ENCODE data around the gene LORICRIN. TPM values are rescaled to one million over a fixed set of nuclear protein-coding genes. Genes with fewer than 3 reads are reported as not detected.

LORICRIN gene
- total and polyA plus RNA-seq, 4 donors: not detected

DNA sequence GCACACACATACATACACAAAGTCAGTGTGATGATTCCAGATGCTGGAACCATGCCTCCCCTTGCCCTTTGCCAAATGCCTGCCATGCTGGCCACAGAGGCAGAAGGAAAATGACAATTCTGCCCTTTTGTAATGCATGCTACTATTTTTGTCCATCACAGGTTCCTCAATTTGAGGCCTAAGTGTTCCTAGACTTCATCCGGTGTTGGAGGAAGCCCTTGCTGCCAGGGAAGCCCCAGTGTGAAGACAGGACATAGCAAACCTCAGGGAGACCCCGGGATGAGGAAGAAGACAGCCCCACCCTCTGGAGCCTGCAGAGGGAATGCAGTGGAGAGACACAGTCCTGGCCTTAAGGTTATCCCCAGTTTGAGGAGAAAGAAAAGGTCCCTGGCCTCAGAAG is 27.7 kb upstream of the LORICRIN start:
- 61% methylated on average over 2 of the region's 2 CpGs for WGBS
- no peak overlapping the region for H3K9ac ChIP-seq (ENCODE audit: low read depth in 1 of 2, low read length in 2 of 2)
- no peaks in the 10 kb centered on the region for H3K9me3 ChIP-seq (ENCODE audit: control insufficient read depth in 4 of 4, low read length in 3 of 4)
- no peak for TF ChIP-seq TAF1 (conservative IDR thresholded peaks at IDR 0.05)
- TF ChIP-seq FOXA2 (IDR thresholded peaks at IDR 0.05): no peak
- TF ChIP-seq ZBTB33 (IDR thresholded peaks at IDR 0.05): no peak
- TF ChIP-seq NR2F2 (IDR thresholded peaks at IDR 0.05): no peak
- TF ChIP-seq HNF4G (IDR thresholded peaks at IDR 0.05): no peak
- TF ChIP-seq RAD21 (IDR thresholded peaks at IDR 0.05): no peak
- no peak for TF ChIP-seq SP1 (IDR thresholded peaks at IDR 0.05)
- TF ChIP-seq HNF4A (conservative IDR thresholded peaks at IDR 0.05): no peak
- no peak for TF ChIP-seq FOXA1 (IDR thresholded peaks at IDR 0.05)
- no peak for TF ChIP-seq JUND (IDR thresholded peaks at IDR 0.05)
- no peak for TF ChIP-seq EGR1 (IDR thresholded peaks at IDR 0.05; ENCODE audit: low read depth in 2 of 2)
- TF ChIP-seq YY1 (IDR thresholded peaks at IDR 0.05): no peak
- TF ChIP-seq, protein P1, sequence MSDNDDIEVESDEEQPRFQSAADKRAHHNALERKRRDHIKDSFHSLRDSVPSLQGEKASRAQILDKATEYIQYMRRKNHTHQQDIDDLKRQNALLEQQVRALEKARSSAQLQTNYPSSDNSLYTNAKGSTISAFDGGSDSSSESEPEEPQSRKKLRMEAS (IDR thresholded peaks at IDR 0.05): no peak
- H3K4me1 ChIP-seq (ENCODE audit: control insufficient read depth in 4 of 4, insufficient read depth in 4 of 4, low read length in 3 of 4): no peaks in the 10 kb centered on the region
- H3K36me3 ChIP-seq (ENCODE audit: control insufficient read depth in 4 of 4, insufficient read depth in 3 of 4, low read depth in 1 of 4, low read length in 3 of 4): no peaks in the 10 kb centered on the region
- no peak overlapping the region for H3K4me3 ChIP-seq (ENCODE audit: low read depth in 1 of 3, low read length in 3 of 3)
- DNase-seq (ENCODE audit: low spot score): no peak
- H3K27ac ChIP-seq (ENCODE audit: low read depth in 1 of 2, low read length in 2 of 2): no peak overlapping the region
- H3K27me3 ChIP-seq (ENCODE audit: control insufficient read depth in 4 of 4, insufficient read depth in 4 of 4, low read length in 3 of 4): peaks cover 0 to 2% (median 0%) of the 10 kb centered on the region in 4 donors

- H3K4me1 ChIP-seq (ENCODE audit: control insufficient read depth in 4 of 4, insufficient read depth in 4 of 4, low read length in 3 of 4): no peaks in the 10 kb centered on the region
- no peaks in the 10 kb centered on the region for H3K36me3 ChIP-seq (ENCODE audit: control insufficient read depth in 4 of 4, insufficient read depth in 3 of 4, low read depth in 1 of 4, low read length in 3 of 4)
- H3K9me3 ChIP-seq (ENCODE audit: control insufficient read depth in 4 of 4, low read length in 3 of 4): no peaks in the 10 kb centered on the region
- H3K27ac ChIP-seq (ENCODE audit: low read depth in 1 of 2, low read length in 2 of 2): no peak overlapping the region
- DNase-seq (ENCODE audit: low spot score): no peak
- no peak overlapping the region for H3K9ac ChIP-seq (ENCODE audit: low read depth in 1 of 2, low read length in 2 of 2)
- TF ChIP-seq, protein P1 (IDR thresholded peaks at IDR 0.05): no peak
- TF ChIP-seq EGR1 (IDR thresholded peaks at IDR 0.05; ENCODE audit: low read depth in 2 of 2): no peak
- no peak for TF ChIP-seq CTCF (IDR thresholded peaks at IDR 0.05; ENCODE audit: low read depth, low read length, missing input control)
- no peak for TF ChIP-seq HNF4G (IDR thresholded peaks at IDR 0.05)
- TF ChIP-seq NR2F2 (IDR thresholded peaks at IDR 0.05): no peak
- TF ChIP-seq REST (IDR thresholded peaks at IDR 0.05): no peak
- no peak for TF ChIP-seq HNF4A (conservative IDR thresholded peaks at IDR 0.05)
- no peak for TF ChIP-seq RXRA (IDR thresholded peaks at IDR 0.05)
- TF ChIP-seq ZBTB33 (IDR thresholded peaks at IDR 0.05): no peak
- no peak for TF ChIP-seq ATF3 (IDR thresholded peaks at IDR 0.05)
- no peak for TF ChIP-seq GABPA (IDR thresholded peaks at IDR 0.05 in 1 of 2, conservative IDR thresholded peaks at IDR 0.05 in 1 of 2)
- TF ChIP-seq FOXA2 (IDR thresholded peaks at IDR 0.05): no peak
- TF ChIP-seq FOXA1 (IDR thresholded peaks at IDR 0.05): no peak
- TF ChIP-seq RAD21 (IDR thresholded peaks at IDR 0.05): no peak
- no peak for TF ChIP-seq SP1 (IDR thresholded peaks at IDR 0.05)
- TF ChIP-seq JUND (IDR thresholded peaks at IDR 0.05): no peak
- TF ChIP-seq YY1 (IDR thresholded peaks at IDR 0.05): no peak
- no peak for TF ChIP-seq TAF1 (conservative IDR thresholded peaks at IDR 0.05)
- 69% methylated on average over 3 of the region's 3 CpGs for WGBS
- peaks cover 0 to 2% (median 0%) of the 10 kb centered on the region in 4 donors for H3K27me3 ChIP-seq (ENCODE audit: control insufficient read depth in 4 of 4, insufficient read depth in 4 of 4, low read length in 3 of 4)
- no peak overlapping the region for H3K4me3 ChIP-seq (ENCODE audit: low read depth in 1 of 3, low read length in 3 of 3)
Measured at GRCh38 chr1:153232553-153232952, 26.9 kb upstream of the LORICRIN start.
